Measurements from ENCODE around the gene MTTP.

Gene MTTP

DNA sequence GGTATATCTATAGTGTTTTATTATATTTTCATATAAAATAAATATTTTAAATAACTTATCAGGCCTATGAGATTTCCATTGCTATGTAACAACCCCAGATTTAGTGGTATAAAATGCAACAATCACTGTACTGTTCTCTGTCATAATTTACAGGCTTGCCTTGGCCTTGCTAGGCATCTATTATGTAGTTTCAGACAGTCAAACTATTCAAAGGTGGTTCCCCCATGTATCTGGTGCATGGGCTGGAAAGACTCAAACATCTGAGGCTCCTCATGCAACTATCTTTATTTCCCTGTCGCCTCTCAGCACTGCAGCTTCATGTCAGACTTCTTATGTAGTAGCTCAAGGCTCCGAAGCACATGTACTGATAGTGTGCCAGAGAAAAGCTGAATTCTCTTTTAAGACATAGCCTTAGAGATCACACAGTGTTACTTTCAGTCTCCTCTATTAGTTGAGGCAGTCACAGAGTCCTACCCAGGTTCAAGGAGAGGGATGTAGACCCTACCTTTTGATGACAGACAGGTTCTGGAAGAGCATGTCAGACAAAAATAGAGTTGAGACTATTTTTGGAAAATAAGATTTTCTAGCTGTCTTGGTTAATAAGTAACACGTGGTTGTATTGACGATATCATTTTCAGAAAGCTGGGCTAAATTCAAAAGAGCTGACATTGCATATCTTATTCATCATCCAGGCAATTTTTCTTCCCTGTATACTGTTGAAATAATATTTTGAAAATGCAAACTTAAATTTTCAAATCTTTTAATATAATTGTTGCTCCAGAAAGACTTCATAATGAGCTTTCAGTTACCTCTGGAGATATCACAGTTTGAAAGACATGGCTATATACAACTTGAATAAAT, 19.4 kb downstream of the MTTP start:
- FAIRE-seq: no peak

DNA sequence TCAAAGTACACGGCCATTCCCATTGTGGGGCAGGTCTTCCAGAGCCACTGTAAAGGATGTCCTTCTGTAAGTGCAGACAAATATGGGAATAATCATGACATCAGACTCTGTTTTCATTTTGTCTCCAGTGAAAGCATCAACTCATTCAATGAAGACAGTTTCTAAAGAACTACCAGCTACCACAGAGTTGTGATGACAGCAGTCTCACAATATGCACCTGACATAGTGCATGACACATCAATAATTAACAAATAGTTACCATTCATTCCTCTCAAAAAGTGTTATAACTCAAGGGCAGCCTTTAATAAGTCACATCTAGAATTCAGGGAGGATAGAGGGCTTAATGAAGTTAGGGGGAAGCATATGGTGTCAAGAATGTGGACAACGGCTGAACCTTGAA, 20.2 kb downstream of the MTTP start:
- no peak for FAIRE-seq

DNA sequence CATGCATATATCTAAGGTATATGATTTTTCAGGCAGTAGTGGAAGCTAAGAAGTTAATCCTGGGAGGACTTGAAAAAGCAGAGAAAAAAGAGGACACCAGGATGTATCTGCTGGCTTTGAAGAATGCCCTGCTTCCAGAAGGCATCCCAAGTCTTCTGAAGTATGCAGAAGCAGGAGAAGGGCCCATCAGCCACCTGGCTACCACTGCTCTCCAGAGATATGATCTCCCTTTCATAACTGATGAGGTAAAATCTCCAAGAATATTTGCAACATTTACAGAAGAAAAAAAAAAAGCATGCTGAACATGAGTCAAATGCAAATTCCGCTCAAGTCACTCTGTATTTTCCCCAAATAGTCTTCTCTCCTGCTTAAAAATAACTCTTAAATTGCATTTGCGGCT, 32.1 kb downstream of the MTTP start:
- no peak for FAIRE-seq

DNA sequence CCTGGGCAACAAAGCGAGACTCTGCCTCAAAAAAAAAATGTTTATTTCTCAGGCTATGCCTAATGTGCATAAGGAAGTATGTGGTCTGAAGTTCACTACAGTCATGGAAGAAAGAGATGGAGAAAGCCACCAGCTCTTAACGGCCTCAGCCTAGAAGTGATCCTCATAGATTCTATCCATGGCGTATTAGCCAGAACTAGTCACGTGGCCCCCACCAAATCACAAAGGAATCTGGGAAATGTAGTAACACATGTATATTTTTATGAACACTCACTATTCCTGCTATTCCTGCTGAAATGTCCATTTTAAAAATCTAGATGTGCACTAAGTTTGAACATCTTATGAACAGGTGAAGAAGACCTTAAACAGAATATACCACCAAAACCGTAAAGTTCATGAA, 33.8 kb downstream of the MTTP start:
- no peak for FAIRE-seq

DNA sequence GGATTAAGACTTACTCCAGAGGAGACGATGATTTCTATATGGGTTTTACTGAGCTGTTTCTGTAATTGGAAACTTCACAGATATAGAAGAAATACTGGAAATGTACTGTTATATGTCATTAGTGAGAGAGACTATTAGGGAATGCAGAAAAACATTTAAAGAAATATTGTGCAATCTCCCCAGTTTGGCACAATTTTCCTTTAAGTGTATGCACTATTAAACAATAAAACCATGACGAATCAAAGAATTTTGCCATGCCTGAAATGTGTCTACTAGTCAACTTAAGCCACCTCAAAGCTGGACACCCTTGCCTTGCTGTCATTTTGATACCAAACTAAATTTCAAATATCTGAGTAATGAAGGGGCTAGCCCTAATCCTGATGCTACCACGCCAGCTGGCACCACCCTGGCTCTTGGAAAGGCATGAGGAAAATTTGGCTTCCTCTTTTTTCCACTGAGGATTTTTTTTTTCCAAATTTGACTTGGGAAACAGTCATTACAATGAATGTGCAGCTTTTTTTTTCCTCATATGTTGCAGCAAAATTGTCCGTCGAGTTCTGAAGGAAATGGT, 36.1 kb downstream of the MTTP start:
- FAIRE-seq: no peak

DNA sequence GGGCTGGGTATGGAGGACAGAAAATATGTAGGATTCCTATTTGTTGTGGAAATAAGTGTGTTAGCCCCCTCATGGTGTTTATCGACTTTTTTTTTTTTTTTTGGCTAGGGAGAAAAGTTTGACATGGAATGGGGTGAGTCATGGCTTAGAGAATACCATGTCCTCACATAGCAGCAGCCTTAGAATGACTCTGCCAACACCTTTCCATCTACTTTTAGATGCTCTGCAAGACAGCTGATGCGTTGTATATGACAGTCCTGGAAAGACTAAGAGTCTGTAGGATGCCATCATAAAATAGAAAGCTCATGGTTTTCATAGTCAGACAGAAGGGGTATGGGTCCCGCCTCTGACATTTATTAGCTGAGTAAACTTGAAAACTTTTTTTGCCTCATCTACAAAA, 37.7 kb downstream of the MTTP start:
- no peak for FAIRE-seq

DNA sequence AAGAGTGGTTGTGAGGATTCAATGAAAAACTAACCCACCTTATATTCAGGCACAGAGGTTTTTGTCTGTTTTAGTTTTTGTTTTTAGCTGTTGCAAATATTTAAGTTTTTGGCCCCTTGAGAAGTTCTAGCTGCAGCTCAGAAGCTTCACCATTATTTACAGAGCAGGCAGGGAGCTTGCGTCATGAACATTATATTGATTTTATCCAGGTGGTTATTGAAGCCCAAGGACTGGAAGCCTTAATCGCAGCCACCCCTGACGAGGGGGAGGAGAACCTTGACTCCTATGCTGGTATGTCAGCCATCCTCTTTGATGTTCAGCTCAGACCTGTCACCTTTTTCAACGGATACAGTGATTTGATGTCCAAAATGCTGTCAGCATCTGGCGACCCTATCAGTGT, 38.1 kb downstream of the MTTP start:
- FAIRE-seq: no peak

DNA sequence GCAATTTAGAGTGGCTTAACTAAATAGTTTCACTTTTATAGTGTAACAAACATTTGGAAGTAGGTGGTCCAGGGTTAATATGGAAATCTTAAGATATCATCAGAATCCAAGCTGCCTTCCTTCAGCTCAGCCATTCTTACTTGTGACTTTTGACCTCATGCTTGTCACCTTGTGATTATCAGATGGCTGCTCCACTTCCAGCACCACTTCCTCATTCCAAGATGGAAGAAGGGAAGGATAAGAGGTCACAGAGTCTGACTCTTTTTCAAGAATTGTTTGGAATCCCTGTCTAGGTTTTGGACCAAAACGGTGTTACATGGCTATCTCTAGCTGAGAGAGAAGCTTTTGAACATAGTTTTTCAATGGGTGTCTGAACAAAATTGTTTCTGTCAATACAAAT, 39.9 kb downstream of the MTTP start:
- no peak for FAIRE-seq

DNA sequence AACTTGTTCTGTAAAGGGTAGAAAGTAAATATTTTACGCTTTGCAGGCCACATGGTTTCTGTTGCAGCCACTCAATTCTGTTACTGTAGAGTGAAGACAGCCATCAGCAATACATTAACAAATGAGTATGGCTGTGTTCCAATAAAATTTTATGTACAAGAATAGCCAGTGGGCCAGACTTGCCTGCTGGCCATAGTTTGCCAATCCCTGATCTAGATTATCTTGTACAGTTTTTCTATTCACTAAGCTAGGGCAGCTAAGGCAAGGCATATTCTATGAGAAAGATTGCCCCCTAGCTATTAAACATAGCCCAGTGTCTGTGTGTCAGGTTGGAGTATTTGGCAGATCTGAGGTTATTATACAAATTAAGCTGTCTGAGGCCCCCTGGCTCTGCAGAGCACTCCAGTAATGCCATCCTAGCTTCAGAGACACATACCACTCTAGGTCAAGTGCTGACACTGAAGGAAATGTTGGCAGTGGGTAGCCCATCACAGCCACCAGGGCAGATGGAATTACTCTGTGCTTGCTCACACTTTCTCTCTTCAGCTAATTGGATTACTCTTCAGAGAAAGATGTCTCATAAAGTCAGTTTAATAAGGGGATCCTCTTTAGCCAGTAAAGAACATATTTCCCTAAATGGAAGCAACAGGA, 40.7 kb downstream of the MTTP start:
- FAIRE-seq: no peak

DNA sequence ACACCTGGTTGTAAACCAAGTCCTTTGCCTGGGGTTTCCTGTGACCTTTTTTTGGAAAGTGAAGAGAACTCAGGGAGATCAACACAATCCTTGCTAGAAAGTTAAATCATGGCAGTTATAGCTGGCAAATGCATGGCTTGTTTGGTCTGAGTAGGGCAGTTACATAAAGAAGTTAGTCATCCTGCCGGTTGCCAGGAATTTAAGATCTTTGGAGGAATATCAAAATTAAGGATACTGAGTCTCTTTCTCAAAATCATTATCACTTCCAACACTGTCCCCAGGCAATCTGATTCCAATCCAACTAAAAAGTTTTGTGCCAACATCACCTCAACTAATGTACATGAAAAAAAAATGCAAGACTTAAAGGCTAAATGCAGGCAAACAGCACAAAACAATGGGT, 42.8 kb downstream of the MTTP start:
- FAIRE-seq: no peak

DNA sequence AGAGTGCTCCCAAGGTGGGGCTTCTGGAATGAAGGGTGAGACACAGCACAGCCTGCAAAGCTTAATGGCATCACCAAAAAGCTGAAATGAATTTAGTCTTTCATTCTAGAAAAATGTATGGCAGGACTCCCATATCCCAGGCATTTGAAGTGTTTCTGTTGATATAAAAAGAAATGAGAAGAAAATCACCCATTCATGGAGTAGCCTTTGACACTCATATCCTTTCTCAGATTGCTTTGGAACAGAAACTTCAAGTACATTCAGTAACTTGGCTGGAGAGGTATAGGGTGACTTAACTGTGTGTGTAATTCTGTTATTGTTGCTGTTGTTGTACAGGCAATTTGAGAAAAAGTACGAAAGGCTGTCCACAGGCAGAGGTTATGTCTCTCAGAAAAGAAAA, 47.7 kb downstream of the MTTP start:
- FAIRE-seq: no peak

DNA sequence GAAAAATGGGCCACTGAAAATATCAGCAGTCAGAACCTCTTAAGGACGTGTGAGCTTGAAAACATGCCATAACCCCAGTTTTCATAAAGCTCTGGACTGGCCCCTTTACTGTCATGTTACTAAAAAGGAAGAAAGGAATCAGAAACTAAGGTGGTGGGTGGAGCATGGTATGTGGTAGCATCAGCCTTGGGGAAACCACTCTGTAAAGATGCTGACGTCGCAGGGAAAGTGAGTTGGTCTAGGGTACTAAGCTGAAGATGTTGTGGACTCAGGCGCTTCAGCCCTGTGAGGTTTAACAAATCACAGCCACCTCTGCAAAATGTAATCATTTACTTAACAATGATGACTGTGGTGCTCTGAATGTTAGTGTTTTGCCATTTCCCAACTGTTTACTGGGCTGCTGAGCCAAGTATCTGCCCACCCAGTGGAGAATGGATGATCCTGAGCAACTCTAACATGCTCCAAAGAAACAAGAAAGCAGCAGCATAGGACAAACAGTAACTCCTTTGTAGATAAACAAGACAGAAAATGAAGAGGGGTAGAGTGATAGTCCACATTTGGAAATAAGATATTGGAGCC, 49.6 kb downstream of the MTTP start:
- FAIRE-seq: no peak

DNA sequence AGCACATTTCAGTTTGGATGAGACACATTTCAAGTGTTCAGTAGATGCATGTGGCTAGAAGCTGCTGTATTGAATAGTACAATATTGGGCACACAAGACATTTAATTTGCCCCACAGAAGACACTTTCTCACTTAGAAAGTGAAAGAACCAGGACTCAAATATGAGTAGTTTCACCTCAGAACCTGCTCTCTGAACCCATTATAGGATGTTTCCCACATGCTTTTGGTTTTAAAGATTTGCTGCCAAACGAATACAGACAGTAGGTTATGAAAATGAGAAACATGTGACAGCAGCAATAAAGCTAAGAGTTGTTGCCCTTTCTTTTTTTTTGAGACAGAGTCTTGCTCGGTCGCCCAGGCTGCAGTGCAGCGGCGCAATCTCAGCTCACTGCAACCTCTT, 50.7 kb downstream of the MTTP start:
- FAIRE-seq: no peak

DNA sequence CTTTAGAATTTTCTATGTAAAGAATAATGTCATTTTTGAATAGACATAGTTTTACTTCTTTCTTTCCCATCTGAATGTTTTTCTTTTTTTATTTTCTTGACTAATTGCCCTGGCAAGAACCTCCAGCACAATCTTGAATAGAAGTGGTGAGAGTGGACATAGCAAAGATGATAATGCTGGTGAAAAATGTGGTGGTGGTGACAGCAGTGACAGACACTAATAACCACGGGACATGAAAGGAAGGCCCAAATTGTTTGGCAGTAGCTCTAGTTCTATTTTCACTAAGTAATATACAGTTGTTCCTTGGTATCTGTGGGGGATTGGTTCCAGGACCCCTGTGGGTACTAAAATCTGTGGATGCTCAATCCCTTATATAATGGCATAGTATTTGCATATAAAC, 53.4 kb downstream of the MTTP start:
- FAIRE-seq: peak; percentile 6

DNA sequence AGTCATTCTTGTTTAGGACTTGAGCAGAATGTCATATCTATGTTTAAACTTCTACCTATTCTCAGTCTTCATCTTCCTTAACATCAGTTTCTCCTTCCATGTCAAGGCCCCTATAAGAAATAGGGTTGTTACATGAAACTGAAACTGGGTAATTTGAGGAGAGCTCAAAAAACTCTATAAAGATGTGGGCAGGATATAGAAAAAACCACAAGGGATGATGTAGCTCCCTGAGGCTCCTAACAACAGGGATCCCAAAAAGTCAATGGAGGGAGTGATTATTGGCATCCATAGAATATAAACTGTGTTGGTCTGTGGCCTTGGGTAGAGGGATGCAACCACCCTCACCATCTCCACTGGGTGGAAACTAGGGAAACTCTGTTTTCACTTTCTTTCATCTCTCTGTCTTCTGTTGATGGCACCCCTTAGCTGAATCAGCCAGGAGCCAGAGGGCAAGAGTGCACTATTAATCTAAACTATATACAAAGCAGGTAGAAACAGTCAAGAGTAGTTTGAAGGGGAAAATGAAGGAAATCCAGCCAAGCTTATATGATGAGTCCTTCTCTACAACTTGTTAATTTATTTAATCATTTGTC, 55.4 kb downstream of the MTTP start:
- FAIRE-seq: no peak

DNA sequence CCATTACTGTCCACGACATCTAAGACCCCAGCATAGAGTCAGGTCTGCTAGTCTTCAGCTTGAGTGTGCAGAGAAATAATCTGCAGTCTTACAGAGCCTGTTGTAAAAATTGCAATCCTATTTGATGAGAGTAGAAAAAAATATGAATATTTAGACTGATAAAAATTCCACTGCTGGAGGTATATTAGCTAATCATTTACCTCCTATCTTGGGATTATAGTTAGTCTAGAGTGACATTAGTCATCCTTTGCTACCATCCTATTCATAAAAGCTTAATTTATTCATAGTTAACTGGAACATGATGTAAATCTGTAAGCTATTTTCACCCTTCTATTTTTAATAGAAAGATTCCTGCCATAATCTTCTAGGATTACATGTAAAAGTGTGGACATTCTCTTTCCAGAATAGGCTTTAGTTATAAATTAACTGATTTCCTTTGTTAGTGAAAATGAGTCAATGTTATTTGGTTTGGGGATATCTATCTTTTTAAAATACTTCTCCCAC, 56.3 kb downstream of the MTTP start:
- no peak for FAIRE-seq

DNA sequence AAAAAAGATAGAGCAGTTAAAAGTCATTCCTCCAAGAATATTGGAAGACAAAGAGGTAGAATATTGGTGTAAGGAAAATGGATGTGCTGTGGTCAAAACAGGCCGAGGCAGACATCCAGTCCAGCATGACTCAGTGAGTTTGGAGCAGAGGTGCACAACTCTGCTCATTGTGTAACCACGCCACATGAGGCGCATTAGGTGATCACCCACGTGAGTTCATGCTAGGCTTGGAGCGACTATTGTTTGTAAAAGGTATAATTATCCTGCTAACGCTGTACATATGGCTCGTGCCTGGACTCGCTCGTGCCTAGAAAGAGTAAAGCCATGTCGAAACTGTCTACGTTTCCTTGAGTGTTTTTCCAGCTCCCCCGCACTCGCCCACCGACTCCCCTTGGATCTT, 59.1 kb downstream of the MTTP start:
- FAIRE-seq: no peak

DNA sequence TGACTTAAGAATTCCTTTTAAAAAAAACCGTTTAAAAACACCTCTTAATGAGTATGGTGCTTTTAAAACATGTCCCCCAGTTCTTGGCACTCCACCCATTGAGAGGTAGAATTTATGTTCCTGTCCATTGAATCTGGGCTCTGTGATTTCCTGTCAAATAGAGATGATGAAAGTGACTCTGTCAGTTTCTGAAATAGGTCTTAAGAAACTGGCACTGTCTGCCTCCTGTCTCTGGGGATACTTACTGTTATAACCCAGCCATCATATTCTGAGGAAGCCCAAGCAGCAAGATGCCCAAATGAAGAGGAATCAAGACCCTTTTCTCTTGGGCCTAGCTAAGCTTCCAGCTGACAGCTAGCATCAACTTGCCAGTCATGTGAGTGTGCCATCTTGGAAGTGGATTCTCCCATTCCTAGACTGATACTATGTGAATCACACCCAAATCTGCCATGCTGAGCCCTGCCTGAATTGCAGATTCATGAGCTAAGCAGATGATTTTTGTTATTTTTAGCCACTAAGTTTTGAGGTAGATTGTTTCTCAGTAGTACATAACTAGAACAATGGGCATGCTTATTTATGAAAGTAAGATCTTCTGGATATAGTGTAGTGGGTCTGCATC, 60.2 kb downstream of the MTTP start:
- no peak for FAIRE-seq

DNA sequence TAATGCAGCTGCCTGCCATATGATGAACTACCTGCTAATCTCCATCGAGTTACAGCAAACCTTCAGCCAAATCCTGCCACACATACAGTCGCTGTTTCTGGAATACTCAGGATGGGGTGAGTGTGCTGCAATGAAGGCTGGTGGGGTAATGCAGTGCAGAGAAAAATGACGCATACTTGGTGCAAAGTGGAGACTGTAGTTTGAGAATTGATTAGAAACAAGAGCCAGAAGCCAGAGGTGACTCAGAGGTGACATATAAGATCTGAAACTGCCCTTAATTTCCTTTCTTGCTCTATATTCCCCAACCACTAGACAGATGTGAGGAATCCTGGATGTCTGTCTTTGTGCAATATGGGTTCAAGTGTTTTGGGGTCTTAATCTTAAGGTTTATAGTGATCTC, 61.0 kb downstream of the MTTP start:
- no peak for FAIRE-seq

DNA sequence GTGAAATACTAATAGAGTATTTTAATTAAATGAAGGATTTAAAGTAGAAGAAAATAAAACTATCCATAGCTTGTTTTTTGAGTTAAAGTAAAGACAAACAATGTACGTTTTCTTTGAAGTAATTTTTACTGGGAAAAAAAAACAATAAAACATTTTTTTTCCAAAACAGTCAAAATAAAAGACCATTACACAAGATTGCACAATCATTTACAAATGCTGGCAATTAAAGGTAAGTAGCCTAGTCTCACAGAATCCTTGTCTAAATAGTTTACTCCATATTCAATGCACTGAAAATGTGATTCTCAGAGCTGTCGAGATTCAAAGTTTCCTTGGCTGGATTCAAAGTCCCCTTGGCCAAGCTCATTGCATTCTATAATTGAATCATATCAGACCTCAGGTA, 61.8 kb downstream of the MTTP start:
- FAIRE-seq: no peak

DNA sequence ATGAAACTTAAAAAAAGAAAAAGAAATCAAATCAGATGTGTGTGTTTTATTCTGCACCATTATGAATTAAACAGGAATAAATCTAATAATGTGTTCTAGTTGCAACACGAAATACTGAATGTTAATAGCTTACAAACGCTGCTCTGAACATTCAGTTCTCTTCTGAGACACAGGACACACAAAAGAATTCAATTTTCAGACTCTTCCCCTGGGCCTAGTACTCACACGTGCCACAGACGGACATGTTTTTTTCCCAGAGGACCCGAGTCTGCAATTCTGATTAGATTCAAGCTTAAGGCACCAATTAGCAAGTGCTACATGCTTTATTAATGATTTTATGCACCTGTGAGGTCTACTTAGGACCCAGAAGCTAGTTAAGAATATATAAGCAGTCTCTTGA, 62.5 kb downstream of the MTTP start:
- FAIRE-seq: no peak

DNA sequence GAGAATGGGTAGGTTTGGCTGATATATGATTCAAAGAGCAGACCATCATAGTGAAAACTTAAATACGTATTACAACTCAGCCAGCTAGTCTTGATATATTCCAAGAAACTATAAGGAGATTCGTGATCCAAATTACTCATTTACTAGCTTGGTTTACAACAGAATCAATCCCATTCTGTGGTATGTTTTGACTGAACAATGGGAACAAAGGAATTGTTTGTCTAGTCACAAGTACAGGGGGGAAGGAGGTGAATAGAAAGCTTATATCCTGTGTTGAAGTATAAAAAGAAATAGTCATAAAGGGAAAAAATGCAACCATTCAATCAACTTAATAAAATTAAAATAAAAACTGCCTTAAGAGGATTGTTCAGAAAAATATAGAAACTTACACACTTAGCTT, 66.1 kb downstream of the MTTP start:
- no peak for FAIRE-seq

Measured in A204.1 (cell line).